ENCODE results near the gene ADAMTSL5.
A peak's percentile ranks its signal among the peaks of the same experiment; 100 is the strongest.
"Not testable (repeated sequence)": the region's sequence is repeated elsewhere in the genome, so short reads cannot be mapped to it uniquely, and the experiment has no call there.

ADAMTSL5 gene

DNA sequence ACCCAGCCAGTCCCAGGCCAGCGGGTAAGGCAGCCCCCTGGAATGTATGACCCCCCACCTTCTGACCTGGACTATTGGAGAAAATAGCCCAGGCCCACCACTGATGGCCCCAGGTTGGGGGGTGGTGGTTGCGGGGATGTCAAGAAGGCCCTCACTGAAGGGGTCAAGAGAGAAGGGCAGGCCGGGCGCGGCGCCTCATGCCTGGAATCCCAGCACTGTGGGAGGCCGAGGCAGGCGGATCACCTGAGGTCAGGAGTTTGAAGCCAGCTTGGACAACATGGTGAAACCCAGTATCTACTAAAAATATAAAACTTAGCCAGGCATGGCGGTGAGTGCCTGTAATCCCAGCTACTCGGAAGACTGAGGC, 1.5 kb upstream of the ADAMTSL5 start:
- DNase-seq = no peak

DNA sequence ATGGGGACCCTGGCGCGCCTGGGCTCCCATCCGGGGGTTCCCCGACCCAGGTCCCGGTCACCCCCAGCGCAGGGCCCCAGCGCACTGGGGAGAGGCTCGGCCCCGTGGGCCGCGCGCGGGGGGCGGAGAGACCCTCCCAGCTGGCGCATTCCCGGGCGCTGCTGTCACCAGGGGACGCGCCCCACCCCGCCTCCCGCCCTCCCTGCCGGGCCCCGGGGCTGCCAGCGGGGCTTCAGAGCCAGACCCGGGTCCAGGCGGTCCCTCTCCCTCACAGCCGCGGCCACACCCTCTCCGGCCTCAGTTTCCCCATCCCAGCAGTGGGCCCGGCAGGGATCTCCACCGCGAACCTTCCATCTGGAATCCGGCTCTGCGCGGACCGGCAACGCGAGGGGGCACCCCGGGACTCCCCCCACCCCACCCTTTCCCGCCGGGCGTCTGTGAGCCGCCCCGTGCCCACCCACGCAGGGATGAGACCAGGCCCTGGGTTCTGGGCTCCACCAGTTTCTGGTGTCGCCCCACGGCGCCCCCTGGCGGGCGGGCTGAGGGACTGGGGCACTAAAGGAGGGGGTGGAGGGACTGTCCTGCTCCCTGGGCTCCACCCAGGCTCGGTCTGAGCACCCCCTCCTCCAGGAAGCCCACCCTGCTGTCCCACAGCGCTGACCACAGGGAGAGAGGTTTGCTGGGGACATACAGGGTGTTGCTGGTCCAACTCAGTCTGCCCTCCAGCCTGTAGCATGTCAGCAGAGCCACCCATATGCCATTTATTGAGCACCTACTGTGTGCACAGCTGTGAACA, 878 bp upstream of the ADAMTSL5 start:
- no peak for DNase-seq

DNA sequence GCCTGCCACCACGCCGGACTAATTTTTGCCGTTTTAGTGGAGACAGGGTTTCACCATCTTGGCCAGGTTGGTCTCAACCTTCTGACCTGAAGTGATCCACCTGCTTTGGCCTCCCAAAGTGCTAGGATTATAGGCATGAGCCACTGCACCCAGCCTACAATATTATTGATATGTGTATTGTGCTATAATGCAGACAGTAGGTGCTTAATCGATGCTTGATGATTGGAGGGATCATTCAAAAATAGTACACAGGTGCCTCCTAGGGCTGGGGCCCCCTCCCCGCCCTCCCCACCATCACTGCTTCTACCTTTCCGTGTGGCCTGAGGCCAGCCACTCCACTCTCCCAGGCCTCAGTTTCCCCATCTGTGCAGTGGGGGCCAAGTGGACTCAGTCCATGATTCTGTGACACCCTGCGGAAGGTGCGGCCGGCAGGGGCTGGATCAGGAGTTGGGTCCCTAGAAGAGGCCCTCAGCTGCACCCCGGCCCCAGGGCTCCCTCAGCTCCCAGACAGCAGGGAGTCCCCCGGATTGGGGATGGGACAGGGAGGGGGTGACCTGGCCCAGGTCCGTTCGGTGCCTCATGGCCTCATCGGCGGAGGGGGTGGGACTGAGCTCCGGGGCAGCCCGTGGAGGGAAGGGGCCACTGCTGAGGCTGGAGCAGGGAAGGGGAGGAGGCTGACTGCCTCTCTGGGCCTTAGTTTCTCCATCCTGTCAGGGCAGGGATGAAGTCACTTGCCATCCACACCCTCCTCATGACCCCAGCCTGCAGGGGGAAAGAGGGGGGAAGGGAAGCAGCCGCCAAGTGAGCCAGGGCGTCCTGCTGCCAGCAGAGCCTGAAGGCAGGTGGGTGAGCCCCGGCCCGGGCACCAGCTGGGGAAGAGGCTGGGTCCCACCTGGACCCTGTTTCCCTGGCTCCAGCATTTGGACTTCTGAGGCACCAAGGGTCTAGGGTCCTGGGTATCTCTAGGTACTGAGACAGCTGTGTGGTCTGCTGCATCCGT, 1.2 kb downstream of the ADAMTSL5 start:
- no peak for DNase-seq

DNA sequence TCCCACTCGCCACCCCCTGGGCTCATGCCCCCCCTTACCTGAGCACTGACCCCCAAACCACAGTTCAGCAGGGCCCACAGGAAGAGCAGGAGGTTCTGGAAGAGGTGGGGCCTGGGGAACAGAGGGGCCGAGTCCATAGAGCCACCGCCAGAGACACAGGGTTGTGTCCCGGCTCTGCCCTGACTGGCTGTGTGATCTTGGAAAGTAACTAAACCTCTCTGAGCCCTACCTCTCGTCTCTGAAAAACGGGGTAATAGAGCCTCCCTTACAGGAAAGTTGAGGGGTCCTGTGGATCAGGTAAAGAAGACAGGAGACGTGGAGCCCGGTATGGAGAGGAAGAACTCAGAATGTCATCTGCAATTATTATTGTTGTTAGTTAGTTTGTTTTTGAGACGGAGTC, 2.0 kb downstream of the ADAMTSL5 start:
- no peak for DNase-seq

DNA sequence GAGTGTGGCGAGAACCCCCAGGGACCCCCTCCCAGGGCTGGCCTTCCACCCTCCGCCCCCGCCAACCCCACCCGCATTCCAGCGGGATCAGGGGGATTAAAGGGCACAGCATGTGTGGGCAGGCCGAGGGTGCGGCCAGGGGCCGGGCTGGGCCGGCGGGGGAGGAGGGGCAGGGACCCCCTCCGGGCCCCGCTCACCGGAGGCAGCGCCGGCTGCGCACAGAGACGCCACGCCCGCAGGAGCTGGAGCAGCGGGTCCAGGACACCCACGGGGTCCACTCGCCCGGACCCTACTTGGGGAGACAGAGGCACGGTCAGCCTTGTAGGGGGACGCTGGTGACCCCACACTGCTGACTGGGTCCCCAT, 2.4 kb downstream of the ADAMTSL5 start:
- DNase-seq = no peak

DNA sequence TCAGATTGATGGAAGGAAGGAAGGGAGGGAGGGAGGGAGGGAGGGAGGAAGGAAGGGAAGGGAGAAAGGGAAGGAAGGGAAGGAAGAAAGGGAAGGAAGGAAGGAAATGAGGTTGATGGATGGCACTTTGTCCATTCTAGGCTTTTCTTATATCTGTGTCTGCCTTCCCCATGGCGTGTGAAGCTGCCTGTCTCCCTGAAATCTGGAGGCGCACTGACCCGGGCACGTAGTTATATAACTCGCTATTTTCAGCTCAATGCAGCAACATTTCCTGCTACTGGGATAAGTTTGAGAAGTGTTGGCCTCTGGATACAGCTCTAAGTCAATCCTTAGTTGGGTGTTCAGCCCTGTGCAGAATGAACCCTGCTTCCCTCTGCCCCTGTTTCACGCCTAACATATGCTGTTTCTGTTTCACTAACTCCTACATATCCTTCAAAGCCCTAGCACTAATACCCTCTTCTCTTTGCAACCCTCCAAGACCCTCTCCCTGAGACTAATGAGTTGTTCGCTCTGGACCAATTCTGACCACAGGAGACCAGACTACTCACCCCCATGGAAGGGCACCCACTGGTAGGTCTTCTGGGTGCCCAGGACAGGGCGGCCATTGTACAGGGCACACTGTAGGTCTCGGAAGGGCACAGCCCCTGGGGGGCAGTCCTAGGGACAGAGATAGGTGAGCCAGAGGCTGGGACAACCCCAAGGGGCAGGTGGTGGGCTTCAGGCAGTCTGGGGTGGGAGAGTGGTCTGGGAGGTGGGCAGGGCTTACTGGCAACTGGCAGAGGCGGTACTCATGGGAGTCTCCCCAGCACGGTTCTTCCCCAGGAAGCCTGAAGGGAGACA, 3.0 kb downstream of the ADAMTSL5 start:
- DNase-seq = no peak

DNA sequence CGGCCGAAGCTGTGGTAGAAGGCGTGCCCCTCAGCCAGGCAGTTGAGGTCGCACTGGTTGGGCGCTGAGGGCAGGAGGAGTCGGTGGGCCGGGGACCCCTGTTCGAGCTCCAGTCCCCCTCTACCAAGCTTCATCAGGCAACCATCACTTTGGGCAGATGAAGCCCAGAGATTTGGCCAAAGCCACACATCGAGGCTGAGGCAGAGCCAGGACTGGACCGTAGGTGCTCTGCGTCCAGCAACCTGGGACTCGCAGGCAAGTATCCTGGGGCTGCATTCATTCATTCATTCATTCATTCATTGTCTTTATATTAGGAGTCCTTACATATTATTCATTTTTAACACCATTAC, 4.3 kb downstream of the ADAMTSL5 start:
- no peak for DNase-seq

DNA sequence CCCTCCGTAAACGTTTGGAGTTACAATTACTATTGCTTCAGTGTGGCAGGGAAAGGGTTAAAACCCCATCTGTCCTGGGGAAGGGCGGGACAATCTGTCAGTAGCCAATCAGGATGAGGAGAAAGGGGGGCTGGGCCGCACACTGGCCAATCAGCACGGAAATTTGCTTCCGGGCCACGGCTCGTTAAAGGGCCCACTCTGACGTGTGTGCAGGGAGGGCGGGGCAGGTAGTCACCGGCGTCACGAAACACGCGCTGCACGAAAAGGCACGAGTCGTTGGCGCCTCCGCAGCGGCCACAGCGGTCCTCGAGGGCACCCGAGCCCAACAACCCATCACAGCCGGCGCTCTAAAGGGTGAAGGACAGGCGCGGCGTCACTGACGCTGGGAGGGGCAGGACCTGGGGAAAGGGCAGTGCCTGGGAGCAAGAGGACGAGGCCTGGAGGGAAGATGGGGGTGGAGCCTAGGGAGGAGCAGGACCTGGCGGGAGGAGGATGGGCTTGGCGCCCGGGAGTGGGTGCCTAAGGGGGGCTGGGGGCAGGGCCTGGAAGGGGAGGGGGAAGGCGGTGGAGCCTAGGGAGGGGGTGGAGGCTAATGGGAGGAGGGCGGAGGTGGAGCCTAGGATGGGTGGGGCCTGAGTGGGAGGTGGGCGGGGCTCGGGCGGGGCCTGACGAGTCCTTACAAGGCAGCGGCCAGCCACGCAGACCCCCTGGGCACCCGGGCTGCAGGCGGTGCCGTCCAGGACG, 4.9 kb downstream of the ADAMTSL5 start:
- peak; percentile 65 to 99 (median 91) for DNase-seq

DNA sequence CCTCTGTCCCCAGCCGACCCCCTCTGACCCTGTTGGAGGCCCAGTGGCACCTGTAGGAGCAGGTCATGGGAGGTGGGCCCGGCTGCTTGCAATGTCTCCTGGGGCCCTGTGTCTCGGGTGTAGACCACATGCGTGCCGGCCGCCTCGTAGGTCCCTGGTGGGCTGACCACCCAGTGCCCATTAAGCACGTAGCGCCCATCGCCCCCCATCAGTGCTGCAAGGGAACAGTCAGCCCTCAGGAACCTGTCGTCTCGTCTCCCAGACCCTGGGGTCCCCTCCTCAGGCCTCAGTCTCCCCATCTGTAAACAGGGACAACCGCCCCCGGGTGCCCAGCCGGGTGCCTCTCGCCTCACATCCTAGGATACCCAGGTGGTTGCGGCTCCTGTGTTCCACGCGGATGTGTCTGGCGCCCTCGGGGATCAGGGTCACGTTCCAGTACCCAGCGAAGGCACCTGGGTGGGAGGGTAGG, 5.6 kb downstream of the ADAMTSL5 start:
- peak in 2 of 58 donors; percentile 25 to 34 for DNase-seq

- no peak for DNase-seq
Observed at GRCh38 chr19:1505991-1506881, 6.6 kb downstream of the ADAMTSL5 start.

- no peak for DNase-seq
Observed at GRCh38 chr19:1505012-1505411, 7.8 kb downstream of the ADAMTSL5 start.

- no peak for DNase-seq
Observed at GRCh38 chr19:1503925-1504773, 8.7 kb downstream of the ADAMTSL5 start.

DNA sequence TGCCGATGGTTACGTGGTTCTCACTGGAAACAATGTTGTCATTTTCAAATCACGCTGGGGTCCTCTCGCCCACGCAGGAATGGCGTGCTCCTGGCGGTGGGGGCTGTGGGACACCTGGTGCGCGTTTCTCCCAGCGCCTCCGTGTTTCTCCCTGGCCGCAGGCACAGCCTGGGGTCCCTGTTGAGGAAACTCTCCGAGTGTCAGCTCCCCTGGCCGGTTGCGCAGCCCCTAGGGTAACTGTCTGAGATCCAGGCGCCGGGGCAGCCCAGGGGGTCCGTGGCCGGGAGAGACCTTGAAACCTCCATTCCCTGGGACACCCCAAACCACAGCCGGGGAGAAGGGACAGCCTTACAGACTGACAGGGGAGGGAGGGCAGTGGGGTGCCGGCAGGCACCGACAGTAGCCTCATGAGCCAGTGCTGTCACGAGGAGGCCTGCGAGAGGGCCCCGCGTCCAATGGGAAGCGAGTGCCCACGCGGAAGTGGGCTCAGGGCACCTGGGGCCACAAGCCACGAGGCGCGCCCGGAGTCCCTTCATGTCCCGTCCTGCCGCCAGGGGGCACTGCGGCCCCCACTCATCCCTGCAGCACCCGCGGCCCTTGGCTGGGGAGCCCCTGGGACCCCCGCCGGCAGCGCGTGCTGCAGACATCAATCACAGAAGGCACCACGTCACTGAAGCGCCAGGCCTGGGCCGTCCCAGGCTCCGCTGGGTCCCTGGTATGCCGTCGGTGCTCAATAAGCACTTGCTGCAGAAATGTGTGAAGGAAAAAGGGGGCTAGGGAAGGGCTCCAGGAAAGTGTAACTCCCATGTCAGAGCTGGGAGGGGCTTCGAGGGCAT, 9.5 kb downstream of the ADAMTSL5 start:
- DNase-seq = peak in 36 of 58 donors; percentile 7 to 68 (median 22)

DNA sequence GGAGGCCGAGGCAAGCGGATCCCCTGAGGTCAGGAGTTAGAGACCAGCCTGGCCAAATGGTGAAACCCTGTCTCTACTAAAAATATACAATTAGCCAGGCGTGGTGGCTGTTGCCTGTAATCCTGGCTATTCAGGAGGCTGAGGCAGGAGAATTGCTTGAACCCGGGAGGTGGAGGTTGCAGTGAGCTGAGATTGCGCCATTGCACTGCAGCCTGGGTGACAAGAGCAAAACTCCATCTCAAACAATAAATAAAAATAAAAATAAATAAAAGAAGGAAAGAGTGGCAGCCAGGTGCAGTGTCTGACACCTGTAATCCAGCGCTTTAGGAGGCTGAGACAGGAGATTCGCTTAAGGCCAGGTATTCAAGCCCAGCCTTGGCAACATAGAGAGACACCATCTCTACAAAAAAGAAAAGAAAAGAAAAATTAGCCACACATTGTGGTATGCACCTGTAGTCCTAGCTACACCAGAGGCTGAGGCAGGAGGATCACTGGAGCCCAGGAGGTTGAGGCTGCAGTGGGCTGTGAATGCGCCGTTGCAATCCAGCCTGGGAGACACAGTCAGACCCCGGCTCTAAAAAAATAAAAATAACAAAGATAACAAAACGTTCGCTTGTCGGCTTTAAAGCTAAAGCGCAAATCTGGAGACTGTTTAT, 10.3 kb downstream of the ADAMTSL5 start:
- no peak for DNase-seq

DNA sequence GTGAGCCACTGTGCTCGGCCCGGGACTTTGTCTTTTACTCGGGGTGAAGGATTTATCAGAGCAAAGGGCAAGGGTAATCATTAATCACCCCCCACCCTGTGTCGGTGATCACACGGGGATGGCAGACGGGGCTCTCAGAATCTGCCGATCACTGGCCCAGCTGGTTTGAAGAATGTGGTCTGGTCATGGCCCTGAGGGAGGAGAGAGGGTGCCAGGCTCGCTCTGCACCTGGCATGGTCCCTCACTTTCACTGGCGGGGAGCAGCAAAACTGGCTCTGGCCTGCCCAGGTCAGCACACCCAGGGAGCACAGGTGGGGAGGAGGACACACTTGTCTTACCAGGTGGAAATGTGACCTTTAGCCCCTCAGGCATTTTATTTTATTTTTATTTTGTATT, 11.6 kb downstream of the ADAMTSL5 start:
- DNase-seq = no peak

- DNase-seq = not testable (repeated sequence)
Observed at GRCh38 chr19:1499231-1499630, 13.6 kb downstream of the ADAMTSL5 start.

GRCh38 chr19:1497578-1498235, 15.1 kb downstream of the ADAMTSL5 start:
- DNase-seq = no peak
